Measurements from ENCODE around the gene KLHL7.

GRCh38 chr7:23098029-23098428 is 7.6 kb upstream of the KLHL7 start:
- TF ChIP-seq CTCF (conservative IDR thresholded peaks at IDR 0.05), result no peak
- TF ChIP-seq ZFX (IDR thresholded peaks at IDR 0.05), result no peak

Measured in C4-2B (cell line).